AG04449 (cell line): ENCODE data around the gene NEK3.

ENCODE experiments used
- CTCF ChIA-PET: fragments of 350-600 bp; formaldehyde crosslinking; extraction: SDS; loops from one replicate; lab custom pipeline; 2021; ENCODE audit warnings: antibody characterized with exemption; lab: Yijun Ruan, JAX
- POLR2A ChIA-PET: fragments of 400-600, 350-600 bp; formaldehyde crosslinking; extraction: SDS; loops from one replicate; lab custom pipeline; 2020; ENCODE audit warnings: antibody characterized with exemption, inconsistent platforms; lab: Yijun Ruan, JAX
- DNase-seq: peaks from one replicate; pipeline ENCODE4 v3.0.0-alpha.2; 2010; ENCODE audit warnings: low read depth, low spot score
- H3K4me3 ChIP-seq: 2 replicates; pipeline ENCODE4 v1.5.1; 2011; ENCODE audit warnings: low read depth, mild to moderate bottlenecking, control low read depth, low read length
- CTCF ChIP-seq: IDR thresholded peaks from one replicate; pipeline ENCODE4 v1.5.1; 2011; ENCODE audit warnings: mild to moderate bottlenecking, moderate library complexity, low read length, control low read depth, inconsistent platforms; ENCODE audit not compliant: insufficient read depth; ENCODE audit errors: missing control alignments

NEK3 gene

DNA sequence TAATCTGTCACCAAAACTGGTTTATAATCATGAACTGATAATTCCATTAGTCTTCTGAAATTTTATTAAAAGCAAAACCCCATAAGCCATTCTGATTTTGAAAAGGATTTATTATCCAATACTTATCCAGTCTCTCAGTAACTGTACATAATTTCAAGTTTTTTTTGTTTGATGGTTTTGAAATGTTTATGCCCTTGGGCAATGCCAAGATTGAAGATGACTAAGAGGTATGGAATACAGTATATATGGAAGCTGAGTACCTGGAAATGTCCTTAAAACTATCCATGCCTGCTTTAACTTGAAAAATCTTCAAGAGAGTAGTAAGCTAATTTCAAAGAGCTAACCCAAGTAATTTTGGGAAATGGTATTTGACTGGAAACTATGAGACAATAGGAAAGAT, 28.8 kb downstream of the NEK3 start:
- TF ChIP-seq CTCF: no peak
- H3K4me3 ChIP-seq: no peak overlapping the region
- ChIA-PET POLR2A (no interaction called here), CTCF (interaction anchor here (0.8 to 2.0 kb wide), 3 partner anchors 10 to 320 kb away, joined by 3 to 8 read pairs (median 5); partner anchors contain the start of gene VPS36)
- DNase-seq: no peak

DNA sequence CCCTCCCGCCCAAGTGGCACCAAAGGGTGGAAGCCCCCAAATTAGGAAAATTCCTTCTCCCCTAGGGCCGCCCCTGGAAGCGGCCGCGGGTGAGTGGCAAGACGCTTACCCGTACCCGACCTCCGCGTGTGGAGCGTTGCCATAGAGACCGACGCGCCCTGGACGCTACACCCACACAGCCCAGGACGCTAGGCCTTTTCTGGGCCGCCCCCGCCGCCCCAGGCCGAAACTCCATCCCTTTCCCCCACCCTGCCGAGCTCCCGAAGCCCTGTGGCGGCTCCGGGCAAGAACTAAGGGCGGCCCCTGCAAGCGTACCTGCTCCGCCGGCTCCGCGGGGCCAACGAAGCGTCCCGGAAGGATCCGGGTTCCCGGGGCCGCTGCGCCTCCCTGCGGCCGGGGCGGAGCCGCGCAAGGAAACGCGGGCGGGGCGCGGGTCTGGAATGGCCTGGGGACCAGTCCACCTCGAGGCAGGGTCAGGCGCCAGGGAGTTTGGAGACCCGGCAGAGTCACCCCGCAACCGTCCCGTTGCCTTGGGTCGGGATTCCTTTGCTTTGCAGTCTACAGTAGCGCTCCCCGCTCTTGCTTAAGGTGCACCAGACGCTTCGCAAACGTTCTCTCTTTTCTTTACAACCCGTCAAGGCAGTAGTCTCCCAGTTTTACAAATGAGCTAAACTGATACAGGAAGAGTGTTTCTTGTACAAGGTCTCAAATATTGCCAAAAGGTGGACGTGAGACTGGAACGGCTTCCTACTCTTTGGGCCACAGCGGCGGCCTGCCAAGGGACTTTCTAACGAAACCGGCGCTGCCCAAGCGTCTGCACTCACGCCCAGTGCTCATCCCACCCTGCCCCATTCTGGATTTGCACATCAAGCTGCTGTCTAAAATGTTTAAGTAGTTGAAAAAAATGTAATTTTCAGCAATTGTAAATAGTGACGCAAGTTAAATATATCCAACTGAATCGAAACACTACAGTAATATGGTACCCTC, 30.4 kb downstream of the NEK3 start, which contains the start of gene NEK5:
Gene NEK5 (minus strand): TSS at position 360 of the 987 bp plus-strand sequence. CDS start 1,591 bp downstream, outside the sequence.
- peak within 1 kb of the TSS; percentile 67 for H3K4me3 ChIP-seq
- peak; percentile 83 for TF ChIP-seq CTCF
- CTCF ChIA-PET: interaction anchor here (0.6 to 5.2 kb wide), 36 partner anchors 10 to 1004 kb away, joined by 3 to 115 read pairs (median 4); partner anchors contain the start of gene VPS36
- no peak for DNase-seq
- POLR2A ChIA-PET: no interaction called here

GRCh38 chr13:52127783-52128702, 31.4 kb downstream of the NEK3 start:
- POLR2A ChIA-PET: interaction anchor here (0.9 kb wide), 1 partner anchor 323 kb away, joined by 3 read pairs; the partner anchor contains the start of gene VPS36
- CTCF ChIA-PET: interaction anchor here (0.6 to 5.2 kb wide), 52 partner anchors 9 to 1003 kb away, joined by 3 to 115 read pairs (median 4); no protein-coding TSS in a partner anchor
- DNase-seq: no peak
- H3K4me3 ChIP-seq: peak overlapping the region; percentile 67
- peak; percentile 66 for TF ChIP-seq CTCF

DNA sequence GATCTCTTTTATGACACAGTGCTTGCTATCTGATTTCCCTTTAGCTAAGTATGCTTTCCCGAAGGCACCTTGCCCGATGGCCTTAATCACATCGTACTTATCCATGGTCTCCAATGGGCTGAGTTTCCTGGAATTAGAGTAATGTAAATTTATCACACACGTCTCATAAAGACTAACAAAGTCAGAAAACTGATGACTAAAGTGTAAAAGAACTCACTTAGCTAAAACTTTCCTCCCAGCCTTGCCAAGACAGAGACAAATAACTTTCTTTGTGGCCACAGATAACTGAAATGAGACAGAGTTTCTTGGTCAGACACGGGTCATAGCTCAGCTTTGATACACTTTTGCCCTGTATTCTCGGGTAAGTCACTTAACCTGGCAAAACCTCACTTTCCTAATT, 32.0 kb downstream of the NEK3 start:
- DNase-seq: no peak
- no peak for TF ChIP-seq CTCF
- no peak overlapping the region for H3K4me3 ChIP-seq
- ChIA-PET CTCF (interaction anchor here (0.6 to 5.2 kb wide), 39 partner anchors 10 to 1002 kb away, joined by 3 to 115 read pairs (median 4); no protein-coding TSS in a partner anchor), POLR2A (interaction anchor here (0.9 kb wide), 1 partner anchor 323 kb away, joined by 3 read pairs; the partner anchor contains the start of gene VPS36)

- DNase-seq: no peak
- no peak overlapping the region for H3K4me3 ChIP-seq
- TF ChIP-seq CTCF: no peak
- POLR2A ChIA-PET: no interaction called here
- CTCF ChIA-PET: interaction anchor here (1.0 to 5.2 kb wide), 8 partner anchors 13 to 313 kb away, joined by 3 to 115 read pairs (median 6); no protein-coding TSS in a partner anchor
Measured at GRCh38 chr13:52125547-52125946, 33.9 kb downstream of the NEK3 start.
